NCI-H2107 treated with DMSO at 0.1 percent for 48 hours (cell line): ENCODE results near the gene SETD5.

ENCODE experiments used
- DNase-seq: peaks from one replicate; lab custom pipeline; 2025; ENCODE audit not compliant: unreplicated experiment; lab: John Stamatoyannopoulos, UW

SETD5 gene

GRCh38 chr3:9386501-9387321 lies 10.7 kb upstream of the SETD5 start:
- no peak for DNase-seq

- no peak for DNase-seq
Observed at GRCh38 chr3:9387322-9387655, 10.1 kb upstream of the SETD5 start.

GRCh38 chr3:9388142-9388541 lies 9.3 kb upstream of the SETD5 start:
- DNase-seq, result no peak

GRCh38 chr3:9388562-9389272 lies 8.7 kb upstream of the SETD5 start:
- no peak for DNase-seq

GRCh38 chr3:9390265-9390888 lies 7.0 kb upstream of the SETD5 start:
- DNase-seq, result no peak

- DNase-seq, result no peak
Observed at GRCh38 chr3:9392041-9392440, 5.4 kb upstream of the SETD5 start.

- DNase-seq, result no peak
Observed at GRCh38 chr3:9395570-9396300, 1.7 kb upstream of the SETD5 start.

- DNase-seq, result peak; percentile 51
Observed at GRCh38 chr3:9396301-9396631, 1.1 kb upstream of the SETD5 start.

- DNase-seq, result peak; percentile 87
Observed at GRCh38 chr3:9396632-9397331, 633 bp upstream of the SETD5 start.

- peak; percentile 27 for DNase-seq
Observed at GRCh38 chr3:9397906-9398699, 688 bp downstream of the SETD5 start.

- no peak for DNase-seq
Observed at GRCh38 chr3:9398700-9399336, 1.4 kb downstream of the SETD5 start.

- DNase-seq, result peak; percentile 8
Observed at GRCh38 chr3:9399337-9399703, 1.9 kb downstream of the SETD5 start.

- DNase-seq, result peak; percentile 55
Observed at GRCh38 chr3:9399746-9400145, 2.3 kb downstream of the SETD5 start.

GRCh38 chr3:9400616-9401015 lies 3.2 kb downstream of the SETD5 start:
- DNase-seq, result no peak

- peak; percentile 13 for DNase-seq
Observed at GRCh38 chr3:9401986-9402385, 4.6 kb downstream of the SETD5 start.

GRCh38 chr3:9402410-9403228 lies 5.2 kb downstream of the SETD5 start:
- DNase-seq, result peak; percentile 28

- no peak for DNase-seq
Observed at GRCh38 chr3:9403463-9403862, 6.0 kb downstream of the SETD5 start.

- no peak for DNase-seq
Observed at GRCh38 chr3:9404680-9405079, 7.3 kb downstream of the SETD5 start.

- no peak for DNase-seq
Observed at GRCh38 chr3:9405756-9406155, 8.3 kb downstream of the SETD5 start.
